Activated gamma-delta T cell treated with Interleukin-2 at 50 U/mL for 16 hours (primary cell): ENCODE data around the gene SSPN.

Experiments used
- DNase-seq: peaks from one replicate; pipeline ENCODE4 v3.0.0-alpha.2; 2020

SSPN gene

GRCh38 chr12:26268841-26269561, 73.6 kb downstream of the SSPN start:
- DNase-seq: no peak

GRCh38 chr12:26269562-26270284, 74.3 kb downstream of the SSPN start:
- DNase-seq: no peak

GRCh38 chr12:26271024-26271423, 75.7 kb downstream of the SSPN start:
- no peak for DNase-seq

- DNase-seq: no peak
These were observed 76.6 kb downstream of the SSPN start for GRCh38 chr12:26271889-26272492.

GRCh38 chr12:26272851-26273250, 77.5 kb downstream of the SSPN start:
- no peak for DNase-seq

GRCh38 chr12:26273811-26274210, 78.4 kb downstream of the SSPN start:
- no peak for DNase-seq

GRCh38 chr12:26274441-26275312, 79.3 kb downstream of the SSPN start:
- no peak for DNase-seq

- DNase-seq: no peak
These were observed 80.1 kb downstream of the SSPN start for GRCh38 chr12:26275313-26276131.

- DNase-seq: no peak
These were observed 81.3 kb downstream of the SSPN start for GRCh38 chr12:26276709-26277108.

GRCh38 chr12:26277506-26278246, 82.3 kb downstream of the SSPN start:
- DNase-seq: no peak

- DNase-seq: no peak
These were observed 82.9 kb downstream of the SSPN start for GRCh38 chr12:26278266-26278665.

GRCh38 chr12:26278666-26279065, 83.3 kb downstream of the SSPN start:
- DNase-seq: no peak

- no peak for DNase-seq
These were observed 83.7 kb downstream of the SSPN start for GRCh38 chr12:26279091-26279490.

- DNase-seq: no peak
These were observed 84.5 kb downstream of the SSPN start for GRCh38 chr12:26279908-26280307.

GRCh38 chr12:26280869-26281268, 85.5 kb downstream of the SSPN start:
- DNase-seq: no peak

GRCh38 chr12:26281320-26281719, 85.9 kb downstream of the SSPN start:
- no peak for DNase-seq

- no peak for DNase-seq
These were observed 87.1 kb downstream of the SSPN start for GRCh38 chr12:26282339-26282940.

- no peak for DNase-seq
These were observed 87.7 kb downstream of the SSPN start for GRCh38 chr12:26283046-26283445.

GRCh38 chr12:26283617-26284016, 88.2 kb downstream of the SSPN start:
- no peak for DNase-seq

- DNase-seq: no peak
These were observed 90.0 kb downstream of the SSPN start for GRCh38 chr12:26285401-26285800.

- DNase-seq: no peak
These were observed 90.8 kb downstream of the SSPN start for GRCh38 chr12:26286186-26286585.
